Fibroblast of pulmonary artery (primary cell): ENCODE results near the gene OXCT1.

Experiments used
- DNase-seq: peaks from one replicate; pipeline ENCODE4 v3.0.0-alpha.2; 2010; ENCODE audit warnings: low read depth
- H3K4me3 ChIP-seq: replicated peaks from 2 replicates; pipeline ENCODE4 v1.5.1; 2011; ENCODE audit warnings: low read depth, mild to moderate bottlenecking, control low read depth, low read length, moderate library complexity
- TF ChIP-seq, protein P1 (sequence below): IDR thresholded peaks from 2 replicates; pipeline ENCODE4 v1.5.1; 2011; ENCODE audit warnings: mild to moderate bottlenecking, control low read depth, low read length, inconsistent platforms; ENCODE audit errors: missing control alignments

Gene OXCT1

GRCh38 chr5:41788941-41789368 lies 81.3 kb downstream of the OXCT1 start:
- TF ChIP-seq, protein P1, sequence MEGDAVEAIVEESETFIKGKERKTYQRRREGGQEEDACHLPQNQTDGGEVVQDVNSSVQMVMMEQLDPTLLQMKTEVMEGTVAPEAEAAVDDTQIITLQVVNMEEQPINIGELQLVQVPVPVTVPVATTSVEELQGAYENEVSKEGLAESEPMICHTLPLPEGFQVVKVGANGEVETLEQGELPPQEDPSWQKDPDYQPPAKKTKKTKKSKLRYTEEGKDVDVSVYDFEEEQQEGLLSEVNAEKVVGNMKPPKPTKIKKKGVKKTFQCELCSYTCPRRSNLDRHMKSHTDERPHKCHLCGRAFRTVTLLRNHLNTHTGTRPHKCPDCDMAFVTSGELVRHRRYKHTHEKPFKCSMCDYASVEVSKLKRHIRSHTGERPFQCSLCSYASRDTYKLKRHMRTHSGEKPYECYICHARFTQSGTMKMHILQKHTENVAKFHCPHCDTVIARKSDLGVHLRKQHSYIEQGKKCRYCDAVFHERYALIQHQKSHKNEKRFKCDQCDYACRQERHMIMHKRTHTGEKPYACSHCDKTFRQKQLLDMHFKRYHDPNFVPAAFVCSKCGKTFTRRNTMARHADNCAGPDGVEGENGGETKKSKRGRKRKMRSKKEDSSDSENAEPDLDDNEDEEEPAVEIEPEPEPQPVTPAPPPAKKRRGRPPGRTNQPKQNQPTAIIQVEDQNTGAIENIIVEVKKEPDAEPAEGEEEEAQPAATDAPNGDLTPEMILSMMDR = no peak
- DNase-seq = peak; percentile 87
- H3K4me3 ChIP-seq = no peak overlapping the region

DNA sequence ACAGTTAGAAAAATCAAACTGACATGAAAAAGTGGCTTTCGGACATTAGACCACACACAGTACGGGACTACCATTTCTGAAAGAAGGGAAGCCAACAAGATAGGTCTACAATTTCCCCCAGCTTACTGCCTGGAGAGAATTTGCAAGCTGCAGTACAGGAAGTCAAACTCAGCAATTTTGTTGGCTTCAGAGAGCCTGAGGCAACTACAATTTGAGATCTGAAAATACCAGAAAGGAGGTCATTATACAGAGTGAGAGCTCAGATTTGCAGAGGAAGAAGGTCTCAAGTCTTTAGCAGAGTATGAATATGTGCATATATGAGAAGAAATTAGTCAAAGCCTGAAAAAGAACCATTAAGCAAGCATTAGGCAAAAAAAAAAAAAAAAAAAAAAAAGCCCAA lies 83.0 kb downstream of the OXCT1 start:
- TF ChIP-seq, protein P1 = no peak
- DNase-seq = no peak

DNA sequence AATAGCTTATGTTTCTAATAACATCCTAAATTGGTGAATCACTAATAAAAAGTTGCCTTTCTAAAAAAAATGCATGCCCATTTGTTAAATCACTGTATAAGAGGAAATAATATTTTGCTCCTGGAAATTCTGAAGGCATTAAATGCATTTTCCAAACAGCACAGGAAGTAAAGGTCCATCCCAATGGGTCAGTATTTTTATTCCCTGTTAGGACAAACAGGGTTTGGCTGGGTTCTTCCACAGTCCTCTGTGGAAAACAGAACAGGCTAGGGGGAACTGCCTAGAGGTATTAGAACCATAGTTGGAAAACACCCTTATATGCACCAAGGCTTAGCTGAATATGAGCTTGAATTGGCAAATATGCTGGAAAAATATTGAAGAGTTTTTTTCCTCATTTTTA lies 85.2 kb downstream of the OXCT1 start:
- H3K4me3 ChIP-seq = no peak overlapping the region
- TF ChIP-seq, protein P1 = no peak
- DNase-seq = no peak

More for the DNA sequence above, 83.0 kb downstream of the OXCT1 start:
- H3K4me3 ChIP-seq = no peak overlapping the region

GRCh38 chr5:41778410-41778809 lies 91.8 kb downstream of the OXCT1 start:
- TF ChIP-seq, protein P1 = no peak
- H3K4me3 ChIP-seq = no peak overlapping the region
- no peak for DNase-seq

DNA sequence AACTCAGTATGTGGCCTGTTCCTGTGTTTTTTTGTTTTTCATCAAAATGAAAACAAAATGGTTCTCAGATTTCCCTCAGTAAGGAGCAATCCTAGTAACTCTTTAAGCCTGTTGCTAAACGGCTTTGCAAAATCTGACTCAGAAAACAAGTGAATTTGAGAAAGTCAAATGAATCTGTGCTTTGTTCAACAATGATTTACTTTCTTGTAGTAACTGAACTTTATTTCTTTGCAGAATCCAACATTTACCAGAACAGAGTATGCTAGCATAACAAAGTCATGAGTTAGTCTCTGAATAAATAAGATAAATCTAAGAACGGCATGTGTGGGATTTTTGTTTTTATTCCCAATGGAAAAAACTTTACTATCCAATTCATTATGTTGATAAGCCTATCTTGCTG lies 93.8 kb downstream of the OXCT1 start:
- H3K4me3 ChIP-seq = no peak overlapping the region
- TF ChIP-seq, protein P1 = no peak
- peak; percentile 46 for DNase-seq

DNA sequence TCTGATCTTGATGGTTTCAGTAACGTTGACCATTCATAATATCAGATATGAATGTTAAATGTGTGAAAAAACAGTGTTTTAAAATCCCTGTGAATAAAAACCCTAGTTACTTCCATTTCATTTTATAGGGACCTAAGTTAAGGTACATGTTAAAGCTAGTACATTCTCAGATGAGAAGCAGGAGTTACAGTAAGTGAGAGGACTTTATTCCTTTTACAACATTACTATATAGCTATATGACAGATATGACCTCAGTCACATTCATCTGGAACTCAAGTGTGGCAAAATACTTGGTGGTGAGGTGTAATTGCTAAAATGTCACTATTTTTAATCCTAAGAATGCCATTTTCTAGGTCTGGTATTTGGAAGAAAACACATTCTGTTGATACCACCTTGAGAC lies 96.4 kb downstream of the OXCT1 start:
- no peak overlapping the region for H3K4me3 ChIP-seq
- TF ChIP-seq, protein P1 = no peak
- DNase-seq = no peak

- no peak overlapping the region for H3K4me3 ChIP-seq
- TF ChIP-seq, protein P1 = no peak
- DNase-seq = no peak
Observed at GRCh38 chr5:41772785-41773442, 97.3 kb downstream of the OXCT1 start.
